Measurements from ENCODE around the gene RAPGEF1.
"Not testable (repeated sequence)": the region's sequence is repeated elsewhere in the genome, so short reads cannot be mapped to it uniquely, and the experiment has no call there.

DNA sequence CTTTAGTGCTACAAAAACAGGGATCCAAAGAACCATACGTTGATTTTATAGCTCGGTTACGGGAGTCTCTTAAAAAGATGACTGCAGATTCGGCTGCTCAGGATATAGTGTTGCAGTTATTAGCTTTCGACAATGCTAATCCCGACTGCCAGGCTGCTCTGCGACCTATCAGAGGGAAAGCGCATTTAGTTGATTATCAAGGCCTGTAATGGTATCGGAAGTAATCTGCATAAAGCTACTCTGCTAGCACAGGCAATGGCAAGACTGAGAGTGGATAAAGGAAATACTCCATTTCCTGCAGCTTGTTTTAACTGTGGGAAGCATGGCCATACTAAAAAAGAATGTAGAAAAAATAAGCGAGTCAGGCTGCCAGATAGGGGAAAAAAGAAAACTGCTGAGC lies 58.0 kb downstream of the RAPGEF1 start:
- TF ChIP-seq EZH2 (IDR thresholded peaks at IDR 0.05); POLR2AphosphoS5 (IDR thresholded peaks at IDR 0.05; ENCODE audit: borderline replicate concordance, low read depth, low read length); FOXP2 (optimal IDR thresholded peaks at IDR 0.05; ENCODE audit: control extremely low read depth, extremely low read length, insufficient read depth): not testable (repeated sequence)

Measured in SK-N-MC (cell line).